Stomach (tissue), 4 donors: ENCODE data around the gene SURF1.

ENCODE experiments used
- CTCF ChIP-seq, 7 experiments: fragments of 450-650 bp in 4 of 7; fragments of 200-600 bp in 3 of 7; sonication (generic) in 3 of 7; IDR thresholded peaks; one replicate each; pipeline ENCODE4 v1.5.1; 2016 to 2019; ENCODE audit warnings: antibody characterized with exemption in 7 of 7, control low read depth in 2 of 7, mild to moderate bottlenecking in 1 of 7
- POLR2A ChIP-seq, 4 donors: fragments of 450-650 bp; IDR thresholded peaks; one replicate each; pipeline ENCODE4 v1.6.1; 2016; ENCODE audit warnings: antibody characterized with exemption in 4 of 4, control low read depth in 2 of 4, mild to moderate bottlenecking in 1 of 4, moderate library complexity in 1 of 4
- POLR2AphosphoS5 ChIP-seq, 3 donors: sonication (generic); formaldehyde crosslinking; IDR thresholded peaks; one replicate each; pipeline ENCODE4 v1.6.1; 2016; ENCODE audit warnings: antibody characterized with exemption in 3 of 3

- TF ChIP-seq CTCF (IDR thresholded peaks at IDR 0.05) (no peak), POLR2AphosphoS5 (IDR thresholded peaks at IDR 0.05) (no peak), POLR2A (IDR thresholded peaks at IDR 0.05) (no peak)
Observed at GRCh38 chr9:133367221-133367620, 10.9 kb upstream of the SURF1 start.
